Smooth muscle cell (in vitro differentiated cells): ENCODE data around the gene ZC2HC1B. TPM values are rescaled to one million over a fixed set of nuclear protein-coding genes. Genes with fewer than 3 reads are reported as not detected.
A peak's percentile ranks its signal among the peaks of the same experiment; 100 is the strongest.
"Not testable (repeated sequence)": the region's sequence is repeated elsewhere in the genome, so short reads cannot be mapped to it uniquely, and the experiment has no call there.

Experiments used
- DNase-seq: peaks from one replicate; lab custom pipeline; 2025; ENCODE audit not compliant: unreplicated experiment; lab: John Stamatoyannopoulos, UW
- H2AFZ ChIP-seq: fragments of 200-600 bp; sonication (generic); 2 replicates; pipeline ENCODE4 v1.6.0; 2016; ENCODE audit warnings: antibody characterized with exemption, low read depth, mild to moderate bottlenecking
- H3F3A ChIP-seq: fragments of 200-600 bp; sonication (generic); 2 replicates; pipeline ENCODE4 v1.6.0; 2017; ENCODE audit warnings: antibody characterized with exemption, low read depth
- H3K27ac ChIP-seq: fragments of 200-600 bp; sonication (generic); 2 replicates; pipeline ENCODE4 v1.5.1; 2016; ENCODE audit warnings: low read depth, mild to moderate bottlenecking
- H3K27me3 ChIP-seq: fragments of 200-600 bp; sonication (generic); 2 replicates; pipeline ENCODE4 v1.6.1; 2016; ENCODE audit warnings: low read depth, mild to moderate bottlenecking
- H3K36me3 ChIP-seq: fragments of 200-600 bp; sonication (generic); 2 replicates; pipeline ENCODE4 v1.5.1; 2016; ENCODE audit warnings: low read depth
- H3K4me1 ChIP-seq: fragments of 200-600 bp; sonication (generic); 2 replicates; pipeline ENCODE4 v1.5.1; 2016; ENCODE audit warnings: low read depth
- H3K4me2 ChIP-seq: fragments of 200-600 bp; sonication (generic); 2 replicates; pipeline ENCODE4 v1.6.0; 2016; ENCODE audit warnings: mild to moderate bottlenecking
- H3K4me3 ChIP-seq: fragments of 200-600 bp; sonication (generic); 2 replicates; pipeline ENCODE4 v1.5.1; 2016; ENCODE audit warnings: mild to moderate bottlenecking
- H3K79me2 ChIP-seq: fragments of 200-600 bp; sonication (generic); 2 replicates; pipeline ENCODE4 v1.6.0; 2016; ENCODE audit warnings: low read depth, mild to moderate bottlenecking
- H3K9ac ChIP-seq: fragments of 200-600 bp; sonication (generic); 2 replicates; pipeline ENCODE4 v1.6.0; 2016; ENCODE audit warnings: low read depth
- H3K9me3 ChIP-seq: fragments of 200-600 bp; sonication (generic); replicated peaks from 2 replicates; pipeline ENCODE4 v1.5.1; 2016; ENCODE audit warnings: low read depth
- H4K20me1 ChIP-seq: fragments of 200-600 bp; sonication (generic); 2 replicates; pipeline ENCODE4 v1.6.0; 2016; ENCODE audit warnings: low read depth
- WGBS: methylation state at CpG from one replicate; pipeline ENCODE4 v1.1.7; 2016; ENCODE audit warnings: low lambda C conversion rate; 5-methylcytosine and 5-hydroxymethylcytosine counted together
- polyA plus RNA-seq: library from polyadenylated mRNA; unstranded; fragments of >200 nt; fragmentation: Nextera tagmentation; extraction: Ambion mirVana; gene quantifications from 2 replicates; pipeline ENCODE4 v1.2.1, GENCODE V29; 2016
- total RNA-seq: library from RNA; depleted of rRNA; stranded (reverse); fragments of >200 nt; gene quantifications from 2 replicates; pipeline ENCODE4 v1.2.3, GENCODE V29; 2014
- TF ChIP-seq, protein P1 (sequence below): fragments of 200-600 bp; sonication (generic); IDR thresholded peaks from 2 replicates; pipeline ENCODE4 v1.5.1; 2017; ENCODE audit warnings: borderline replicate concordance, mild to moderate bottlenecking, antibody characterized with exemption; ENCODE audit not compliant: insufficient read depth, poor library complexity, severe bottlenecking

ZC2HC1B gene
- total and polyA plus RNA-seq, 2 experiments from 2014 or later, result not detected

GRCh38 chr6:143863771-143864170, 503 bp upstream of the ZC2HC1B start:
- Histone ChIP-seq H3K36me3 (peaks cover 54% of the 10 kb centered on the region), H3K9me3 (no peaks in the 10 kb centered on the region), H3K4me1 (no peaks in the 10 kb centered on the region), H3K79me2 (no peaks in the 10 kb centered on the region), H3K4me2 (no peak overlapping the region), H3K4me3 (no peak overlapping the region), H3F3A (no peaks in the 10 kb centered on the region), H4K20me1 (no peaks in the 10 kb centered on the region), H3K9ac (no peak overlapping the region), H2AFZ (no peak overlapping the region), H3K27ac (peak overlapping the region; percentile 20), H3K27me3 (no peaks in the 10 kb centered on the region)
- 78% methylated on average over 2 of the region's 2 CpGs for WGBS
- no peak for DNase-seq
- TF ChIP-seq, protein P1, sequence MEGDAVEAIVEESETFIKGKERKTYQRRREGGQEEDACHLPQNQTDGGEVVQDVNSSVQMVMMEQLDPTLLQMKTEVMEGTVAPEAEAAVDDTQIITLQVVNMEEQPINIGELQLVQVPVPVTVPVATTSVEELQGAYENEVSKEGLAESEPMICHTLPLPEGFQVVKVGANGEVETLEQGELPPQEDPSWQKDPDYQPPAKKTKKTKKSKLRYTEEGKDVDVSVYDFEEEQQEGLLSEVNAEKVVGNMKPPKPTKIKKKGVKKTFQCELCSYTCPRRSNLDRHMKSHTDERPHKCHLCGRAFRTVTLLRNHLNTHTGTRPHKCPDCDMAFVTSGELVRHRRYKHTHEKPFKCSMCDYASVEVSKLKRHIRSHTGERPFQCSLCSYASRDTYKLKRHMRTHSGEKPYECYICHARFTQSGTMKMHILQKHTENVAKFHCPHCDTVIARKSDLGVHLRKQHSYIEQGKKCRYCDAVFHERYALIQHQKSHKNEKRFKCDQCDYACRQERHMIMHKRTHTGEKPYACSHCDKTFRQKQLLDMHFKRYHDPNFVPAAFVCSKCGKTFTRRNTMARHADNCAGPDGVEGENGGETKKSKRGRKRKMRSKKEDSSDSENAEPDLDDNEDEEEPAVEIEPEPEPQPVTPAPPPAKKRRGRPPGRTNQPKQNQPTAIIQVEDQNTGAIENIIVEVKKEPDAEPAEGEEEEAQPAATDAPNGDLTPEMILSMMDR, result no peak

DNA sequence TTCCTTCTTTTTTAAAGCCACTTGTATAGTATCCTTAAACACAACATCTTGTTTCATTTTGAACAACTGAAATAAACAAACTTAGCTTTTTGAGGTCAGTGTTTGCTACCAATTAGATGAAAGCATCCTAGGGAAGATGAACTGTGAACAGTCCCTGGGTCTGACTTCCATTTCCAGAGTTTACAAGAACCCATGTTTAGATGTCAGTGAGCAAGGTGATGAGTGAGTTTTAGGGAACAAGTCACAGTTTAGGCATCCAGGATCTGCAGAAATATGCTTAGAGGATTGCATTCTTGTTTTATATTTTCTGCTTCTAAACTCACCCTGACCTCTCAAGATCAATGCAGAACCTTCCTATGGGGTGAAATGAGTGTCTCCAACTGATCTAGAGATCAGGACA, 3.0 kb downstream of the ZC2HC1B start:
- Histone ChIP-seq H3K4me1 (no peaks in the 10 kb centered on the region), H3K27me3 (no peaks in the 10 kb centered on the region), H2AFZ (no peak overlapping the region), H3K9me3 (no peaks in the 10 kb centered on the region), H4K20me1 (no peaks in the 10 kb centered on the region), H3K4me2 (no peak overlapping the region), H3K79me2 (no peaks in the 10 kb centered on the region), H3K4me3 (no peak overlapping the region), H3K9ac (no peak overlapping the region), H3K27ac (no peak overlapping the region), H3K36me3 (peaks cover 22% of the 10 kb centered on the region), H3F3A (no peaks in the 10 kb centered on the region)
- DNase-seq, result no peak
- TF ChIP-seq, protein P1, result no peak

- not testable (repeated sequence) for H3K9ac ChIP-seq, H3K4me1 ChIP-seq, H3K9me3 ChIP-seq, H3K27ac ChIP-seq, H3K4me2 ChIP-seq, H2AFZ ChIP-seq, H3K27me3 ChIP-seq, DNase-seq, H3K4me3 ChIP-seq, H3F3A ChIP-seq, H4K20me1 ChIP-seq, H3K36me3 ChIP-seq, H3K79me2 ChIP-seq
- 99% methylated on average over 3 of the region's 3 CpGs for WGBS
These were observed 4.5 kb downstream of the ZC2HC1B start for GRCh38 chr6:143868808-143869207.

DNA sequence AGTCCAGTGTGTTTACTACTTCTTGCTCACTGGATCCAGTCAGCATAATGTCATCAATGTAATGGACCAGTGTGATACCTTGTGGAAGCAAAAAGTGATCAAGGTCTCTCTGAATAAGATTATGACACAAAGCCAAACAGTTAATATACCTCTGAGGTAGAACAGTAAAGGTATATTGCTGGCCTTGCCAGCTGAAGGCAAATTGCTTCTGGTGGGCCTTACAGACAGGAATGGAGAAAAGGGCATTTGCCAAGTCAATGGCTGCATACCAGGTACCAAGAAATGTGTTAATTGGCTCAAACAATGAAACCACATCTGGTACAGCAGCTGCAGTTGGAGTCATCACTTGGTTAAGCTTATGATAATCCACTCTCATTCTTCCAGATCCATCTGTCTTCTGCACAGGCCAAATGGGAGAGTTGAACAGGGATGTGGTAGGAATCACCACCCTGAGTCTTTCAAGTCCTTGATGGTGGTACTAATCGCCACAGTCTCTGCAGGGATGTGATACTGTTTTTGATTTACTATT, 7.0 kb downstream of the ZC2HC1B start:
- not testable (repeated sequence) for H3K27me3 ChIP-seq, H3K4me1 ChIP-seq, H4K20me1 ChIP-seq, H3K4me2 ChIP-seq, H3K4me3 ChIP-seq, H3K36me3 ChIP-seq, DNase-seq, H2AFZ ChIP-seq, H3K79me2 ChIP-seq, H3K9me3 ChIP-seq, H3F3A ChIP-seq, H3K27ac ChIP-seq, H3K9ac ChIP-seq
- WGBS, result 96% methylated on average over 1 of the region's 1 CpG

DNA sequence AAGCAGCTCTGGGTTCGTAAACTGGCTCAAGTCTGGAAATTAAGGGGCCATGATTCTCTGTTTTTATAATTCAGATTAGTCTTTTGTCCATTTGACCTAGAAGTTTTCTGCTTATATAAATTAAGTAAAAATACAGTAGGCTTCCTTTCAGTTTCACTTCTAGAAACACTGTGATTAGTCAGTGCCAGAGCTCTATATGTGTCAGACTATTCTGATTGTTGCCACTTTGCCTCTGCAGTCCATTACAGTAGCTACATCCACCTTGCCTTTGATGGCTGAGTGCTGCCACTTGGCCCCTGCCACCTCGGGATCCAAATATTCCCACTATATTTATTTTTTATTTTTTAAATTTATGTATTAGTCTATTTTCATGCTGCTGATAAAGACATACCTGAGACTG, 7.9 kb downstream of the ZC2HC1B start:
- Histone ChIP-seq H3K79me2 (no peaks in the 10 kb centered on the region), H3K9ac (no peak overlapping the region), H3F3A (no peaks in the 10 kb centered on the region), H3K4me3 (no peak overlapping the region), H3K27me3 (no peaks in the 10 kb centered on the region), H3K4me2 (no peak overlapping the region), H3K27ac (no peak overlapping the region), H2AFZ (no peak overlapping the region), H3K36me3 (no peaks in the 10 kb centered on the region), H3K9me3 (no peaks in the 10 kb centered on the region), H4K20me1 (no peaks in the 10 kb centered on the region), H3K4me1 (no peaks in the 10 kb centered on the region)
- no peak for DNase-seq
- WGBS, result 96% methylated on average over 2 of the region's 2 CpGs
- TF ChIP-seq, protein P1, result no peak

- WGBS, result 95% methylated on average over 4 of the region's 4 CpGs
- not testable (repeated sequence) for DNase-seq, H3K27me3 ChIP-seq, H3F3A ChIP-seq, H3K4me1 ChIP-seq, H3K79me2 ChIP-seq, H3K27ac ChIP-seq, H3K9ac ChIP-seq, H3K4me2 ChIP-seq, H4K20me1 ChIP-seq, H3K36me3 ChIP-seq, H3K4me3 ChIP-seq, H3K9me3 ChIP-seq, H2AFZ ChIP-seq
These were observed 9.3 kb downstream of the ZC2HC1B start for GRCh38 chr6:143873600-143873999.
